CD4-positive, CD25-positive, alpha-beta regulatory T cell (primary cell): ENCODE results near the gene SLC25A13. TPM values are rescaled to one million over a fixed set of nuclear protein-coding genes. Genes with fewer than 3 reads are reported as not detected.
"Not testable (repeated sequence)": the region's sequence is repeated elsewhere in the genome, so short reads cannot be mapped to it uniquely, and the experiment has no call there.

Source experiments
- ATAC-seq, 2 donors: fragments of 150-1000 bp; cut with Tn5 transposase; one replicate each; pipeline ENCODE4 v1.10.0; 2021; ENCODE audit warnings: low read depth in 2 of 2, moderate number of reproducible peaks in 2 of 2, moderate library complexity in 1 of 2
- DNase-seq, 3 donors: peaks; one replicate each; pipeline versions ENCODE4 v3.0.0 to v3.0.0-alpha.2; 2012 to 2022; ENCODE audit warnings: mixed read lengths in 1 of 3
- H3K27ac ChIP-seq: one replicate; pipeline ENCODE4 v1.7.0; 2013; ENCODE audit warnings: mild to moderate bottlenecking, low read length; ENCODE audit not compliant: insufficient read depth, poor library complexity, severe bottlenecking
- H3K27me3 ChIP-seq: one replicate; pipeline ENCODE4 v1.7.0; 2013; ENCODE audit warnings: low read length; ENCODE audit not compliant: control insufficient read depth, insufficient read depth
- H3K36me3 ChIP-seq: one replicate; pipeline ENCODE4 v1.7.0; 2013; ENCODE audit warnings: mild to moderate bottlenecking, low read length, moderate library complexity; ENCODE audit not compliant: control insufficient read depth, insufficient read depth
- H3K4me1 ChIP-seq: 2 replicates; pipeline ENCODE4 v1.7.0; 2013; ENCODE audit warnings: mild to moderate bottlenecking, low read length; ENCODE audit not compliant: insufficient read depth, control insufficient read depth, poor library complexity, severe bottlenecking
- H3K4me3 ChIP-seq: one replicate; pipeline ENCODE4 v1.7.0; 2013; ENCODE audit warnings: low read depth, mild to moderate bottlenecking, low read length, moderate library complexity
- H3K9me3 ChIP-seq, 2 experiments: 1 replicate in 1 of 2; 2 replicates in 1 of 2; pipeline ENCODE4 v1.7.0; 2013; ENCODE audit warnings: low read length in 2 of 2, mild to moderate bottlenecking in 1 of 2, moderate library complexity in 1 of 2; ENCODE audit not compliant: control insufficient read depth in 2 of 2
- H3K27ac Mint-ChIP-seq, 3 donors: one replicate each; pipeline ENCODE4 v1.8.0; 2020 to 2022; ENCODE audit warnings: mild to moderate bottlenecking in 3 of 3, mixed read lengths in 3 of 3, moderate library complexity in 2 of 3
- H3K27me3 Mint-ChIP-seq: one replicate; pipeline ENCODE4 v1.8.0; 2022; ENCODE audit warnings: mild to moderate bottlenecking, mixed read lengths
- H3K36me3 Mint-ChIP-seq: one replicate; pipeline ENCODE4 v1.8.0; 2020; ENCODE audit warnings: mixed read lengths
- H3K4me1 Mint-ChIP-seq, 4 donors: one replicate each; pipeline ENCODE4 v1.8.0; 2020 to 2022; ENCODE audit warnings: mixed read lengths in 4 of 4, mild to moderate bottlenecking in 1 of 4
- H3K4me3 Mint-ChIP-seq, 4 donors: one replicate each; pipeline ENCODE4 v1.8.0; 2020 to 2022; ENCODE audit warnings: mild to moderate bottlenecking in 4 of 4, mixed read lengths in 4 of 4, moderate library complexity in 3 of 4
- H3K9me3 Mint-ChIP-seq, 7 donors: one replicate each; pipeline ENCODE4 v1.8.0; 2020 to 2022; ENCODE audit warnings: mixed read lengths in 7 of 7, mild to moderate bottlenecking in 3 of 7, moderate library complexity in 2 of 7
- polyA plus RNA-seq, 4 donors: library from polyadenylated mRNA; unstranded; fragments of 300-500 nt; fragmentation: Illumina TruSeq; gene quantifications; one replicate each; pipeline ENCODE4 v1.2.3, GENCODE V29; 2021
- total RNA-seq: library from RNA; stranded (reverse); gene quantifications from one replicate; pipeline ENCODE4 v1.2.3, GENCODE V29; 2022

The SLC25A13 gene
- total and polyA plus RNA-seq, 5 donors from 2014 or later: 7.6 to 14.5 (median 8.7) TPM

DNA sequence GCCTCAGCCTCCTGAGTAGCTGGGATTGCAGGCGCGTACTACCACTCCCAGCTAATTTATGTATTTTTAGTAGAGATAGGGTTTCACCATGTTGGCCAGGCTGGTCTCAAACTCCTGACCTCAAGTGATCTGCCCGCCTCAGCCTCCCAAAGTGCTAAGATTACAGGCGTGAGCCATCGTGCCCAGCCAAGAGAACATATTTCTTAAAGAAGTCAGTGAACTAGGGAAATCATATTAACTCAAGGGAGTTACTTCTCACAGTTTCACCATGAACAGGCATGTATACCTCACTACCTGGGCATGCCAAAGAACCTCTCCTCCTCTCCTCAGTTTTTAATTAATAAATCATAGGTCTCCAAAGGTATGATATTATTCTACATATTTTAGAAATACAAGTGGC, 24.5 kb downstream of the SLC25A13 start:
- H3K4me3 ChIP-seq, H3K4me1 ChIP-seq, H3K27ac ChIP-seq, ATAC-seq, H3K36me3 ChIP-seq, H3K9me3 Mint-ChIP-seq, H3K27me3 Mint-ChIP-seq, H3K9me3 ChIP-seq, H3K36me3 Mint-ChIP-seq, H3K27me3 ChIP-seq, H3K4me3 Mint-ChIP-seq, DNase-seq: not testable (repeated sequence)
- H3K4me1 Mint-ChIP-seq: peaks cover 5 to 21% (median 17%) of the 10 kb centered on the region in 4 donors
- H3K27ac Mint-ChIP-seq: peak overlapping the region in 1 of 3 donors; percentile 65

GRCh38 chr7:96293911-96294310, 28.0 kb downstream of the SLC25A13 start:
- H3K9me3 ChIP-seq, ATAC-seq, H3K27me3 Mint-ChIP-seq, H3K27ac ChIP-seq, H3K27ac Mint-ChIP-seq, H3K36me3 ChIP-seq, H3K4me1 ChIP-seq, DNase-seq, H3K9me3 Mint-ChIP-seq, H3K4me3 Mint-ChIP-seq, H3K27me3 ChIP-seq, H3K4me3 ChIP-seq: not testable (repeated sequence)
- peaks cover 15% of the 10 kb centered on the region for H3K36me3 Mint-ChIP-seq
- peaks cover 0 to 13% (median 10%) of the 10 kb centered on the region in 4 donors for H3K4me1 Mint-ChIP-seq

- Mint-ChIP-seq H3K4me3 (peak overlapping the region in 1 of 4 donors; percentile 10), H3K36me3 (peaks cover 13% of the 10 kb centered on the region), H3K27ac (peak overlapping the region; percentile 92 to 96 (median 96)), H3K27me3 (no peaks in the 10 kb centered on the region), H3K9me3 (peaks cover 0 to 7% (median 2%) of the 10 kb centered on the region in 7 donors), H3K4me1 (peaks cover 21 to 58% (median 45%) of the 10 kb centered on the region in 4 donors)
- no peak for DNase-seq
- no peaks in the 10 kb centered on the region for H3K9me3 ChIP-seq
- no peaks in the 10 kb centered on the region for H3K27me3 ChIP-seq
- no peak overlapping the region for H3K27ac ChIP-seq
- no peak for ATAC-seq
- no peaks in the 10 kb centered on the region for H3K36me3 ChIP-seq
- H3K4me3 ChIP-seq: peak overlapping the region; percentile 8
- peaks cover 14% of the 10 kb centered on the region for H3K4me1 ChIP-seq
These were observed 34.3 kb downstream of the SLC25A13 start for GRCh38 chr7:96287559-96287958.

GRCh38 chr7:96287132-96287531, 34.8 kb downstream of the SLC25A13 start:
- DNase-seq (no peak), ATAC-seq (no peak)
- Mint-ChIP-seq H3K4me1 (peaks cover 21 to 58% (median 44%) of the 10 kb centered on the region in 4 donors), H3K27me3 (no peaks in the 10 kb centered on the region), H3K9me3 (peaks cover 0 to 7% (median 2%) of the 10 kb centered on the region in 7 donors), H3K27ac (peak overlapping the region; percentile 92 to 96 (median 96)), H3K36me3 (peaks cover 13% of the 10 kb centered on the region), H3K4me3 (peak overlapping the region in 1 of 4 donors; percentile 10)
- H3K4me3 ChIP-seq: no peak overlapping the region
- H3K4me1 ChIP-seq: peaks cover 14% of the 10 kb centered on the region
- H3K9me3 ChIP-seq: no peaks in the 10 kb centered on the region
- no peaks in the 10 kb centered on the region for H3K36me3 ChIP-seq
- H3K27me3 ChIP-seq: no peaks in the 10 kb centered on the region
- H3K27ac ChIP-seq: no peak overlapping the region

DNA sequence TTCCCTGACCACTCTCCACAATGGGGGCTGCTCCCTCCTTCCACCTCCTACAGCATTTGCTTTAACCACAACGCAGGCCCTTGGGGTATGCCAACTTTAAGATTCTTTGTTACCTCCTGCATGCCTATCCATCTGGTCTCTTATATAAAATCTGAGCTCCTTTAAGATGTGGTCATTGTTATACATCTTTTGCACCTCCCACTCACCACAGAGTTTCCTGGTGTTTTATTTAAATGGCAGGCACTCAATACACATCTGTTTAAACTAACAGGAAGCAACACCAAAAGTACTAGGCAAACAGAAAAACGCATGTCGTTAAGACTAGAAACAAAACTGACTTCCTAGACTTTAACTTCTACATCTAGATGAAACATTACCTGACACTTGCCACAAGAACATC, 36.3 kb downstream of the SLC25A13 start:
- H3K9me3 Mint-ChIP-seq: peaks cover 0 to 7% (median 2%) of the 10 kb centered on the region in 7 donors
- Histone ChIP-seq H3K4me3 (peak overlapping the region; percentile 63), H3K36me3 (no peaks in the 10 kb centered on the region), H3K9me3 (no peaks in the 10 kb centered on the region), H3K4me1 (peaks cover 14% of the 10 kb centered on the region), H3K27ac (peak overlapping the region; percentile 74), H3K27me3 (no peaks in the 10 kb centered on the region)
- no peaks in the 10 kb centered on the region for H3K27me3 Mint-ChIP-seq
- DNase-seq: peak; percentile 6 to 89 (median 82)
- H3K4me1 Mint-ChIP-seq: peaks cover 21 to 55% (median 40%) of the 10 kb centered on the region in 4 donors
- H3K4me3 Mint-ChIP-seq: peak overlapping the region; percentile 28 to 86 (median 72)
- ATAC-seq: peak; percentile 93 to 95
- peaks cover 13% of the 10 kb centered on the region for H3K36me3 Mint-ChIP-seq
- peak overlapping the region; percentile 92 to 98 (median 96) for H3K27ac Mint-ChIP-seq

GRCh38 chr7:96284835-96285234, 37.1 kb downstream of the SLC25A13 start:
- Mint-ChIP-seq H3K36me3 (peaks cover 14% of the 10 kb centered on the region), H3K4me3 (peak overlapping the region; percentile 1 to 86 (median 72)), H3K27ac (peak overlapping the region; percentile 92 to 98 (median 96)), H3K9me3 (peaks cover 0 to 7% (median 2%) of the 10 kb centered on the region in 7 donors), H3K4me1 (peaks cover 21 to 52% (median 39%) of the 10 kb centered on the region in 4 donors), H3K27me3 (no peaks in the 10 kb centered on the region)
- no peaks in the 10 kb centered on the region for H3K36me3 ChIP-seq
- peaks cover 14% of the 10 kb centered on the region for H3K4me1 ChIP-seq
- ATAC-seq: no peak
- DNase-seq: no peak
- no peaks in the 10 kb centered on the region for H3K9me3 ChIP-seq
- no peaks in the 10 kb centered on the region for H3K27me3 ChIP-seq
- peak overlapping the region; percentile 63 for H3K4me3 ChIP-seq
- H3K27ac ChIP-seq: peak overlapping the region; percentile 74

GRCh38 chr7:96284240-96284639, 37.7 kb downstream of the SLC25A13 start:
- Histone ChIP-seq H3K27me3 (no peaks in the 10 kb centered on the region), H3K36me3 (no peaks in the 10 kb centered on the region), H3K4me3 (no peak overlapping the region), H3K27ac (peak overlapping the region; percentile 74), H3K9me3 (no peaks in the 10 kb centered on the region), H3K4me1 (peaks cover 14% of the 10 kb centered on the region)
- Mint-ChIP-seq H3K9me3 (peaks cover 0 to 4% (median under 1%) of the 10 kb centered on the region in 7 donors), H3K27ac (peak overlapping the region in 2 of 3 donors; percentile 92 to 96), H3K36me3 (peaks cover 11% of the 10 kb centered on the region), H3K4me3 (no peak overlapping the region), H3K27me3 (no peaks in the 10 kb centered on the region), H3K4me1 (peaks cover 21 to 46% (median 37%) of the 10 kb centered on the region in 4 donors)
- DNase-seq: no peak
- no peak for ATAC-seq

GRCh38 chr7:96282835-96283234, 39.1 kb downstream of the SLC25A13 start:
- Histone ChIP-seq H3K4me3 (no peak overlapping the region), H3K27ac (no peak overlapping the region), H3K4me1 (peaks cover 14% of the 10 kb centered on the region), H3K36me3 (no peaks in the 10 kb centered on the region), H3K9me3 (no peaks in the 10 kb centered on the region), H3K27me3 (no peaks in the 10 kb centered on the region)
- peak overlapping the region in 2 of 3 donors; percentile 62 to 78 for H3K27ac Mint-ChIP-seq
- H3K4me1 Mint-ChIP-seq: peaks cover 21 to 45% (median 37%) of the 10 kb centered on the region in 4 donors
- DNase-seq: no peak
- no peaks in the 10 kb centered on the region for H3K27me3 Mint-ChIP-seq
- no peak overlapping the region for H3K4me3 Mint-ChIP-seq
- H3K36me3 Mint-ChIP-seq: peaks cover 16% of the 10 kb centered on the region
- ATAC-seq: no peak
- H3K9me3 Mint-ChIP-seq: peaks cover 0 to 4% (median 0%) of the 10 kb centered on the region in 7 donors
